Measurements from ENCODE around the gene FBXO38. TPM values are rescaled to one million over a fixed set of nuclear protein-coding genes. Genes with fewer than 3 reads are reported as not detected.

FBXO38 gene
- total and polyA plus RNA-seq, 3 experiments from 2014 or later: 22.4 to 42.4 (median 36.7) TPM

GRCh38 chr5:148347706-148348105, 36.1 kb upstream of the FBXO38 start:
- ChIA-PET POLR2A (no interaction called here), CTCF (no interaction called here)
- H3K27me3 Mint-ChIP-seq: peaks cover 0 to 9% of the 10 kb centered on the region in 2 donors

GRCh38 chr5:148352696-148353095, 31.1 kb upstream of the FBXO38 start:
- POLR2A ChIA-PET: no interaction called here
- Histone ChIP-seq H3K4me1 (ENCODE audit: insufficient read depth, low read length) (no peaks in the 10 kb centered on the region), H3K27ac (ENCODE audit: low read depth, low read length) (no peak overlapping the region), H3K4me3 (ENCODE audit: low read length) (no peak overlapping the region), H3K9me3 (ENCODE audit: low read length) (no peaks in the 10 kb centered on the region), H3K36me3 (ENCODE audit: insufficient read depth, low read length) (no peaks in the 10 kb centered on the region), H3K27me3 (ENCODE audit: insufficient read depth, low read length, poor library complexity, severe bottlenecking) (no peaks in the 10 kb centered on the region)
- no peak overlapping the region for H3K27ac Mint-ChIP-seq
- CTCF ChIA-PET: no interaction called here
- DNase-seq: no peak
- peaks cover 6 to 14% of the 10 kb centered on the region in 2 donors for H3K27me3 Mint-ChIP-seq
- H3K36me3 Mint-ChIP-seq: peaks cover 0 to 5% (median 0%) of the 10 kb centered on the region in 3 donors
- H3K4me1 Mint-ChIP-seq: no peaks in the 10 kb centered on the region
- H3K9me3 Mint-ChIP-seq: no peaks in the 10 kb centered on the region
- no peak overlapping the region for H3K4me3 Mint-ChIP-seq

More at GRCh38 chr5:148347706-148348105, 36.1 kb upstream of the FBXO38 start:
- Mint-ChIP-seq H3K4me1 (no peaks in the 10 kb centered on the region), H3K4me3 (no peak overlapping the region), H3K36me3 (peaks cover 0 to 5% (median 0%) of the 10 kb centered on the region in 3 donors), H3K9me3 (no peaks in the 10 kb centered on the region), H3K27ac (no peak overlapping the region)
- Histone ChIP-seq H3K27ac (ENCODE audit: low read depth, low read length) (no peak overlapping the region), H3K36me3 (ENCODE audit: insufficient read depth, low read length) (no peaks in the 10 kb centered on the region), H3K4me3 (ENCODE audit: low read length) (no peak overlapping the region), H3K4me1 (ENCODE audit: insufficient read depth, low read length) (no peaks in the 10 kb centered on the region), H3K27me3 (ENCODE audit: insufficient read depth, low read length, poor library complexity, severe bottlenecking) (no peaks in the 10 kb centered on the region), H3K9me3 (ENCODE audit: low read length) (no peaks in the 10 kb centered on the region)
- no peak for DNase-seq

GRCh38 chr5:148353634-148354033, 30.1 kb upstream of the FBXO38 start:
- Mint-ChIP-seq H3K27ac (no peak overlapping the region), H3K36me3 (peaks cover 0 to 5% (median 0%) of the 10 kb centered on the region in 3 donors), H3K27me3 (peaks cover 6 to 14% of the 10 kb centered on the region in 2 donors), H3K4me3 (no peak overlapping the region), H3K4me1 (no peaks in the 10 kb centered on the region), H3K9me3 (no peaks in the 10 kb centered on the region)
- H3K4me3 ChIP-seq (ENCODE audit: low read length): no peak overlapping the region
- H3K36me3 ChIP-seq (ENCODE audit: insufficient read depth, low read length): no peaks in the 10 kb centered on the region
- no peaks in the 10 kb centered on the region for H3K9me3 ChIP-seq (ENCODE audit: low read length)
- no peaks in the 10 kb centered on the region for H3K27me3 ChIP-seq (ENCODE audit: insufficient read depth, low read length, poor library complexity, severe bottlenecking)
- CTCF ChIA-PET: no interaction called here
- POLR2A ChIA-PET: no interaction called here
- no peaks in the 10 kb centered on the region for H3K4me1 ChIP-seq (ENCODE audit: insufficient read depth, low read length)
- no peak for DNase-seq
- H3K27ac ChIP-seq (ENCODE audit: low read depth, low read length): no peak overlapping the region

GRCh38 chr5:148364343-148364742, 19.4 kb upstream of the FBXO38 start:
- Mint-ChIP-seq H3K27me3 (peaks cover 7 to 16% of the 10 kb centered on the region in 2 donors), H3K36me3 (peaks cover 0 to 27% (median 0%) of the 10 kb centered on the region in 3 donors), H3K9me3 (peaks cover 4 to 13% (median 7%) of the 10 kb centered on the region in 5 donors), H3K4me3 (no peak overlapping the region), H3K27ac (no peak overlapping the region), H3K4me1 (no peaks in the 10 kb centered on the region)
- Histone ChIP-seq H3K27ac (ENCODE audit: low read depth, low read length) (no peak overlapping the region), H3K4me3 (ENCODE audit: low read length) (no peak overlapping the region), H3K9me3 (ENCODE audit: low read length) (no peaks in the 10 kb centered on the region), H3K4me1 (ENCODE audit: insufficient read depth, low read length) (no peaks in the 10 kb centered on the region), H3K27me3 (ENCODE audit: insufficient read depth, low read length, poor library complexity, severe bottlenecking) (peaks cover 5% of the 10 kb centered on the region), H3K36me3 (ENCODE audit: insufficient read depth, low read length) (no peaks in the 10 kb centered on the region)
- DNase-seq: no peak
- CTCF ChIA-PET: no interaction called here
- POLR2A ChIA-PET: no interaction called here

GRCh38 chr5:148368299-148368698, 15.5 kb upstream of the FBXO38 start:
- H3K36me3 Mint-ChIP-seq: peaks cover 0 to 23% (median 1%) of the 10 kb centered on the region in 3 donors

GRCh38 chr5:148372166-148372725, 11.5 kb upstream of the FBXO38 start:
- no peak overlapping the region for H3K27ac Mint-ChIP-seq
- CTCF ChIA-PET: no interaction called here
- no peak overlapping the region for H3K4me3 ChIP-seq (ENCODE audit: low read length)
- H3K9me3 ChIP-seq (ENCODE audit: low read length): no peaks in the 10 kb centered on the region
- no peak overlapping the region for H3K4me3 Mint-ChIP-seq
- no peak for DNase-seq
- H3K9me3 Mint-ChIP-seq: peaks cover 6 to 13% (median 7%) of the 10 kb centered on the region in 5 donors
- no peaks in the 10 kb centered on the region for H3K36me3 ChIP-seq (ENCODE audit: insufficient read depth, low read length)
- H3K27me3 ChIP-seq (ENCODE audit: insufficient read depth, low read length, poor library complexity, severe bottlenecking): no peaks in the 10 kb centered on the region
- POLR2A ChIA-PET: no interaction called here
- H3K4me1 Mint-ChIP-seq: no peaks in the 10 kb centered on the region
- H3K4me1 ChIP-seq (ENCODE audit: insufficient read depth, low read length): no peaks in the 10 kb centered on the region
- H3K27ac ChIP-seq (ENCODE audit: low read depth, low read length): no peak overlapping the region
- H3K36me3 Mint-ChIP-seq: peaks cover 1 to 22% (median 4%) of the 10 kb centered on the region in 3 donors
- peaks cover 5 to 7% of the 10 kb centered on the region in 2 donors for H3K27me3 Mint-ChIP-seq

More at GRCh38 chr5:148368299-148368698, 15.5 kb upstream of the FBXO38 start:
- ChIA-PET CTCF (no interaction called here), POLR2A (no interaction called here)
- H3K4me1 ChIP-seq (ENCODE audit: insufficient read depth, low read length): no peaks in the 10 kb centered on the region
- H3K27me3 ChIP-seq (ENCODE audit: insufficient read depth, low read length, poor library complexity, severe bottlenecking): peaks cover 5% of the 10 kb centered on the region
- Mint-ChIP-seq H3K27ac (no peak overlapping the region), H3K9me3 (peaks cover 6 to 13% (median 7%) of the 10 kb centered on the region in 5 donors), H3K4me3 (no peak overlapping the region), H3K4me1 (no peaks in the 10 kb centered on the region), H3K27me3 (peaks cover 5 to 20% of the 10 kb centered on the region in 2 donors)
- no peaks in the 10 kb centered on the region for H3K9me3 ChIP-seq (ENCODE audit: low read length)
- no peak overlapping the region for H3K27ac ChIP-seq (ENCODE audit: low read depth, low read length)
- H3K4me3 ChIP-seq (ENCODE audit: low read length): no peak overlapping the region
- DNase-seq: no peak
- no peaks in the 10 kb centered on the region for H3K36me3 ChIP-seq (ENCODE audit: insufficient read depth, low read length)

- Histone ChIP-seq H3K36me3 (ENCODE audit: insufficient read depth, low read length) (no peaks in the 10 kb centered on the region), H3K4me3 (ENCODE audit: low read length) (no peak overlapping the region), H3K27ac (ENCODE audit: low read depth, low read length) (no peak overlapping the region), H3K9me3 (ENCODE audit: low read length) (no peaks in the 10 kb centered on the region), H3K27me3 (ENCODE audit: insufficient read depth, low read length, poor library complexity, severe bottlenecking) (no peaks in the 10 kb centered on the region), H3K4me1 (ENCODE audit: insufficient read depth, low read length) (no peaks in the 10 kb centered on the region)
- POLR2A ChIA-PET: no interaction called here
- Mint-ChIP-seq H3K9me3 (peaks cover 5 to 12% (median 7%) of the 10 kb centered on the region in 5 donors), H3K27ac (no peak overlapping the region), H3K27me3 (peaks cover 4% of the 10 kb centered on the region in 2 donors), H3K36me3 (peaks cover 1 to 18% (median 7%) of the 10 kb centered on the region in 3 donors), H3K4me1 (no peaks in the 10 kb centered on the region), H3K4me3 (no peak overlapping the region)
- no peak for DNase-seq
- CTCF ChIA-PET: no interaction called here
These were observed 10.9 kb upstream of the FBXO38 start for GRCh38 chr5:148372893-148373292.

- H3K4me1 ChIP-seq (ENCODE audit: insufficient read depth, low read length): no peaks in the 10 kb centered on the region
- H3K27me3 ChIP-seq (ENCODE audit: insufficient read depth, low read length, poor library complexity, severe bottlenecking): no peaks in the 10 kb centered on the region
- ChIA-PET CTCF (interaction anchor here (0.7 to 1.5 kb wide), 7 partner anchors 16 to 356 kb away, joined by 3 to 5 read pairs (median 3); no protein-coding TSS in a partner anchor), POLR2A (no interaction called here)
- peak in 2 of 5 donors; percentile 11 to 43 for DNase-seq
- Mint-ChIP-seq H3K9me3 (peaks cover 0 to 2% (median 0%) of the 10 kb centered on the region in 5 donors), H3K27ac (peak overlapping the region in 1 of 8 donors; percentile 0), H3K36me3 (peaks cover 3 to 22% (median 9%) of the 10 kb centered on the region in 3 donors), H3K27me3 (peaks cover 0 to under 1% of the 10 kb centered on the region in 2 donors), H3K4me1 (peaks cover 0 to 7% (median 0%) of the 10 kb centered on the region in 3 donors), H3K4me3 (no peak overlapping the region)
- H3K27ac ChIP-seq (ENCODE audit: low read depth, low read length): no peak overlapping the region
- no peak overlapping the region for H3K4me3 ChIP-seq (ENCODE audit: low read length)
- H3K9me3 ChIP-seq (ENCODE audit: low read length): no peaks in the 10 kb centered on the region
- H3K36me3 ChIP-seq (ENCODE audit: insufficient read depth, low read length): no peaks in the 10 kb centered on the region
These were observed 8.9 kb upstream of the FBXO38 start for GRCh38 chr5:148374690-148375360.

All from CD8-positive, alpha-beta memory T cell (primary cell).